Measurements from ENCODE around the gene RNF215.
"Not testable (repeated sequence)": the region's sequence is repeated elsewhere in the genome, so short reads cannot be mapped to it uniquely, and the experiment has no call there.

RNF215 gene

DNA sequence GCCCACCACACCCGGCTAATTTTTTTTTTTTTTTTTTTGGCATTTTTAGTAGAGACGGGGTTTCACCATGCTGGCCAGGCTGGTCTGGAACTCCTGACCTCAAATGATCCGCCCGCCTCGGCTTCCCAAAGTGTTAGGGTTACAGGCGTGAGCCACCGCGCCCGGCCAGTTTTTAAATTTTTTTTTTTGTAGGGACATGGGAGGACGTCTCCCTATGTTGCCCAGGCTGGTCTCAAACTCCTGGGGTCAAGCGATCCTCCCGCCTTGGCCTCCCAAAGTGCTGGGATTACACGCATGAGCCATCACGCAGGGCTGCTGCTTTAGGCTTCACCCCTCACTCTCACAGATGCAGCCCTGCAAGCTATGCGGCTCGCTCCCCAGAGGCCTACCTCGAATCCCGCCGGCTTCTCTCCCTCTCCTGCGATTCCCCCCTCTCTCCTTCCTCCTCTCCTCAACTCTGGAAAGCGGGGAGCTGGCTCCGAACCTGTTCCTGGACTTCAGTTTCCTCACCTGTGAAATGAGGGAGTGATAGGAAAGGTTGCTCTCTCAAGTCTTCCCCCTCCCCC is 29.5 kb downstream of the RNF215 start:
- no peak for DNase-seq

DNA sequence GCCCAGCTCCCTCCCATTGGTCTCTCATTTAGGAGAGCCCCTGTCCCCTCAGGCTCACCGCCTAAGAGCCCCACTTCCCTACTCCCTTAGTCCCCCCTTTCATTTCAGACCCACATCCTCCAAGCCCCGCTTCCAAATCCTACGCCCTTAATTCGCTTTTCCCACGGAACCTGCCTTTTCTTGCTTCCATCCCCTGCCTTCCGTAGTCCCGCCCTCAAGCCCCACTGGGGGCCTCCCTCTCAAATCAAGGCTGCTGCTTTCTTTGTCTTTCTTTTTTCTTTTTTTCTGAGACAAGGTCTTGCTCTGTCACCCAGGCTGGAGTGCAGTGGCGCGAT is 30.0 kb downstream of the RNF215 start:
- no peak for DNase-seq

DNA sequence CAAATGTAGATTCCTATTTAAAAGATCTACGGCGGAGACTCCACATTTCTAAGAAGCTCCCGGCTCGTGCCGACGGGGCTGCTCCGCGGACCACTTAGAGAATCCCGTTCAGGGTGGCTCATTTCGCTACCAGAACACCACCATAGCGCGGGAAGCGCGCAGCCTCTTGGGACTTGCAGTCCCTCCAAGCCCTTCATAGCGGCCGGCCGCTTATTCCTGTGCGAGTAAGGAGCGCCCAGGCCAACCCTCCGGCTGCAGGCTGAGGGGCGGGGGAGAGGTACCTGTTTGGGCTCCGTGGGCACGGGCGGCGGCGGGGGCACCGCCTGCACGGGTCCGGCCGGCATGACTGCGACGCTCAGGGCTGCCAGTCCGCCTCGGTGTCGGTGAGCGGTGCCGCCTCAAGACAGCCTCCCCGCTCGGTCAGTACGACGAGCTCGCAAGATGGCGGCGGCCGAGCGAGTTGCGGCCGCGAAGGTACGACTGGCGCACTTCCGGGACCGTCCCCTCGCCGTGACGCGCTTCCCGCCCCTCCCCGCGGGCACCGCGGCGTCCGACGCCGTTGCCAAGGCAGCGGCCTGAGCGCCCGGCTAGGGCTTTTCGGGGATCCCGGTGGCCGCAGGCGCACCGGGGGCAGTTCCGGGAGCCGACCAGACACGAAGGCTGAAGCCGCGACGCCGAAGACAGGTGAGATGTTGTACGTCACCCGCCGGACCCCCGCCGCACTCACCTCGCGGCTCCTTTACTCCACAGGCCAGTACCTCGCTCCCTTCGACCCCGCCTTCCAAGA is 30.6 kb downstream of the RNF215 start, which contains the start of the genes CCDC157 and SF3A1:
CCDC157 (plus strand) TSS at position 559 of the 787 bp plus-strand sequence. CDS start 8,994 bp downstream, outside the sequence.
SF3A1 (minus strand) TSS at position 446 of the 787 bp plus-strand sequence; CDS start at position 344, 102 bp downstream.
- peak; percentile 72 for DNase-seq

DNA sequence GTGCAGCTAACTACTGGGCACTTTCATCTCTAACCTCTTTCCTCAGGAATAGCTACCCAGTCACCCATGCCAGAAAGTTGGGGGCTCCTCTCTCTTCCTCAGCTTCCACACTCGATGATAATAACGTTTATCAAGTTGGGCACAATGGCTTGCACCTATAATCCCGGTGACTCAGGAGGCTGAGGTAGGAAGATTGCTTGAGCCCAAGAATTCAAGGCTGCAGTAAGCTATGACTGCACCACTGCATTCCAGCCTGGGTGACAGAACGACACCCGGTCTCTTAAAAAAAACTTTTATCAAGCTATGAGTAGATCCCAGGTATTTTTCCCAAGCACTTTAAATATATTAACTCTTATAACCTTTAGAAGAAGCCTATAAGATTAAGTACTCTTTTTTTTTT is 32.6 kb downstream of the RNF215 start:
- no peak for DNase-seq

DNA sequence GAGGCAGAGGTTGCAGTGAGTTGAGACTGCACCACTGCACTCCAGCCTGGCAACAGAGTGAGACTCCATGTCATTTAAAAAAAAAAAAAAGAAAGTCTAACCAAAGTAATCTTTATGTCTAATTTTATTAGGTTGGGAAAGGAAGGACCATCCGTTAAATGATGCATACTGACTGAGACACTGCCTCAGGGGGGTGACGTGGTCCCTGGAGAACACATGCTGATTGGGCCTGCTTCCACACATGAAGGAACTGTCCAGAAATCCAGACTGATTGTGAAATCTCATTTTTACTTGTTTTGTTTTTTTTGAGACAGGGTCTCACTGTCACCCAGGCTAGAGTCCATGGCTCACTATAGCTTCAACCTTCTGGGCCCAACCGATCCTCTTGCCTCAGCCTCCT is 36.0 kb downstream of the RNF215 start:
- DNase-seq, result no peak

DNA sequence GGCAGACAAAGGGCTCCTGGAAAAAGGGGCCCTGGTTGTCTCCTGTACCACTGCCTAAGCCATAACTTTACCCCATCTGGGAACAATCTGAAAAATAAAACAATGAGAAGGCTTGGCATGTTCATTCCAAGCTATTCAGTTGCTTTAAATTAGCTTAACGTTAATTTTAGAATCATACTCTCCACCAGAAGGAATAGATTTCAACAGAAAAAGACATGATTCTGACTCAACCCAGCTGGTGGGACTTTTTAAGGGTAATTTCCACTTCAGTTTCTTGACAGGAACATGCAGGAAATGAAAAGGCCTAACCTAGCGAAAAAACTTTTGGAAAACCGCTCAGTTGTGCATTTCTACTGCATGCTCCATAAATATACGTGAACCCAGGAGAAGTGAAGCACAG is 38.4 kb downstream of the RNF215 start:
- no peak for DNase-seq

DNA sequence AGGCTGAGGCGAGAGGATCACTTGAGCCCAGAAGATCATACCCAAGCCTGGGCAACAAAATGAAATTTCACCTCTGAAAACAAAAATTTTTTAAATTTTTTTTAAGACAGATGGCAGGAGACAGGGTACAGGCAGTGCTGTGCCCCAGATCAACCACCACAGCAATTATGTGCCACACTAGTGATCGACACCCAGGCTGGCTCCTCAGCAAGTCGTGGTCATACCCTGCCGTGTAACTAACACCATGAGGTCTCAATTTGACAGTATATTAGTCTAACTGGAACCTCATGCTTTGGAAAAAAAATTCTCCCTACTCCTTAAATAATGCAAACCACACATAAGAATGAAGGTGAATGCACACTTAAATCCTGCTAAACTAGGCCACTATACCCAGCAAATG is 38.8 kb downstream of the RNF215 start:
- DNase-seq, result no peak

DNA sequence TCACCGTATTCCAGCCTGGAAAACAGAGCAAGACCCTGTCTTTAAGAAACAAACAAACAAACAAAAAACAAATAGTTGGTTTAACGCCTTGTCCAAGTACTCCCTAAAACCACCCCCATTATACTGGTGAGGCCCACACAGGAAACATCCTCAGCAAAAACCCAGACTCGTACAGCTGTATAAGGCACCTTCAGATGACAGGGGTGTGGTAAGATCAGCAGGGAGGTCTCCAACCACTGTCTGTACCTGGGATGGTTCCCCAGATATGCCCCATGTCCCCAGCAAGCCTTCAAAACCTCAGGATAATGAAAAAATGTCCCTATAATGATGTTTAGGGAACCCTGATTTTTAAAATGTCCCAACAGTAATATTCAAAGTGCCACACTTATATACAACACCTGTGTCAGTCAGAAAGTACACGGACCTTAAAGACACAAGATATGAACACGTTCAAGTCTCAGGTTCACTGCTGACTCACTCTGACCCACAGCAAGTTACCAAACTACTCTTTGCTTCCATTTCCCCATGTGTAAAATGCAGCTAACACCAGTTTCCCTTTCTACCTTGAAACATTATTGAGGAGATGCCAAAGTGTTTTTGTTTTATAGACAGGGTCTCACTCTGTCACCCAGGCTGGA is 39.8 kb downstream of the RNF215 start:
- DNase-seq, result no peak

DNA sequence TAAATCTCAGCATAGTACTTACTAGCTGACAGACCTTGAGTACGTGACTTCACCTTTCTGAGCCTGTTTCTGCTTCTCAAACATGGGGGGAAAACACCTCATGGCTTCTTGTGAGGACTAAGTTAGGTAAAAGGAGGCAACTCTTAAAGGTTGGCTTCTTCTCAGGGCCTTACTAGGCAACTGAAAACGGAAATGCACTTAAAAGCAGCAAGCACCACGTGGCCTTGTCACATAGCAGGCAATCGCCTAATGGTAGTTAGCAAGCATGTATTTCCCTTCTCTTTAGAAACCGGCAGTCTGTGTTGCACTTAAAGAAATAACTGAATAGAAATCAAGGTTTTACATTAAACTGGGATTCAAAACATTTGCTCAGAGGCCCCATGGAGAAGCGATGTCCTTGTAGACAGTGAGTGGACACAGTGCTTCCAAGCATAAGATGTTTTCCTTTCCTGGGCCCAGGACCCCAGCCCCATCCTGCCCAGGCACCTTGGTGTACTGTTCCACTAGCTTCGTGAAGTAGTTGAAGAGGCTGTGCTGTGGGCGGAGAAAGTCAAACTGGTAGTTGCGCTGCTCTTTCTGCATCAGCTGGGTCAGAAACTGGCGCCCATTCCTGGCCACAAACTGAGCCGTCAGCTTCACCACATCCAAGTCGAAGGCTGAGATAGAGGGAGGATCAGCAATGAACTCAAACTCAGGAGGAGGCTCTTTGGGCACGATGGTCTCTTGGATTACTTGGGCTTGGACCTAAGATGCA is 42.6 kb downstream of the RNF215 start:
- DNase-seq, result no peak

DNA sequence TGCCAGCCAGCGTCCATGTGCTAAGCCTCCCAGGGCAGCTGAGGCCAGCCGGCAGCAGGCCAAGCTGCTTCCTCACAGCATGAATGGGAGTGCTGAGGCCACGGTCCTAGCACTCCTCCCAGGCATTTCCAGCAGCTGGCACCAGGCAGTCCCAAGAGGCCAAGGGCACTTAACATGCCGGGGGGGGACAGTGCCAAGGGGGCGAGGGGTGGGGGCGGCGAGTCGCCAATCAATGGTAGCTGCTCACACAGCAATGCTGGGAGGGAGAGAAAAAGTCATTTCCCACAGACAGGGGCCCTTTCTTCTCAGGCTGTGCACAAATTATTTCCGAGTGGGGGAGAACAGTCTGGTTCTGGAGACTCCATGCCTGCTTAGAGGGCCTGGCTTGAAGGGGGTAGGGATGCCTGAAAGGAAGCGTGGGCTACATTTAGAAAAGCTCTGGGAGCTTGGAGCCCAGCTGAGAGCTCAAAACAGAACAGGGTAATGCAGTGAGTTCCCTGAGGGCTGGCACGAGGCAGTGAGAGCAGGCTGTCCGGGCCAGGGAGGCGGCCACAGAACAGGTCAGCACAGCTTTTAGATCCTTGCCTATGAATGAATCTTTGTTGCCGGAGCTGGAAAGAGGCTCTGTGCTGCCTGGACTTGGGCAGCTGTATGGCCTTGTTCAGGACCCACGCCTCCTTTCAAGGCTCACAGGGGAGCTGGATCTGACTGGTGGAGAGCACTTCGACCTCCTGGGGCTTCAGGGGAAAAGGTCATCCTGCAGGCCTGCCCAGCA is 46.1 kb downstream of the RNF215 start:
- no peak for DNase-seq

DNA sequence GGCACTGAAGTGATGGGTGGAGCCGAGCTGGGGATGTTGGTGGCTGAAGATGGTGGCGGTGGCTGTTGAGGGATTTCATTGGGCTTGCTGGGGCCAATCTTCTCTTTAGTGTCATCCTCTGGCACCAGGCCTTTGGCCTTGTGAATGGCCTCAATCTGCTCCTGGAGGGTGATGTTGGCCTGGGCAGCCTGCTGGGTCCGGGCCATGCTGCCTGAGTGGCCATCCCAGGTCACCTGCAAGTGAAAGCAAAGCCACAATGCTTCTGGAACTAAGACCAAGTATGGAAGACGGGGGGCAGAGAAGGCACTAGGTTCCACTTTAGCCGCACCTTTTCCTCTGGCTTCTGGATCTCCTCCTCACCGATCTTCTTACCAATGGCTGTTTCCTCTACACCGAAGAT is 48.4 kb downstream of the RNF215 start:
- no peak for DNase-seq

DNA sequence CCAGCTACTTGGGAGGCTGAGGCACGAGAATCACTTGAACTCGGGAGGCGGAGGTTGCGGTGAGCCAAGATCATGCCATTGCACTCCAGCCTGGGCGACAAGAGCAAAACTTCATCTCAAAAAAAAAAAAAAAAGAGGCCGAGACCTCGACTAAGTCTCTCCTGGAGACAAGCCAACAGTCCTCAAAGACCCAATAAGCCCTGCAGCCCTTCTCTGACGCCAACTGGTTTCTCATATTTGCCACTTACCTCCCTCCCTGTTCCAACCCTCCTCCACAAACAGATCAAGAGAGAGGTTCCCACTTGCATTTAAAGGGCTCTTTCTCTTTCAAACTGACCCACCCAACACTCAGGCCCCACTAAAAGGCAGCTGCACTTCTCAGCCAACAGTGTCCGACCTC is 48.9 kb downstream of the RNF215 start:
- DNase-seq, result not testable (repeated sequence)

DNA sequence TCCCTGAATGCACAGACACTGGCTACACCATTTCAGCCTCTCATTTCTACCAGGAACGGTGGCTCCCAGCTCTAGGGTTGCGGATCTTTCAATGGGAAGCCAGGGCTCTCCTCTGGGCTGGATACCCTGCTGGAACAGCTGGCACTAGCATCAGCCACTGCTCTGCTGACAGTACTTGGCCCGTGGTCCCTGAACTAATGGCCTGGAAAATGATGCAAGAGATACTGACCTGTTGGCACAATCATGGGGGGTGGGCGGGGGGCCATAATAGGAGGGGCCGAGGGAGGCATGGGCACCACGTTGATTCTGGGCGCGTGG is 49.8 kb downstream of the RNF215 start:
- no peak for DNase-seq

DNA sequence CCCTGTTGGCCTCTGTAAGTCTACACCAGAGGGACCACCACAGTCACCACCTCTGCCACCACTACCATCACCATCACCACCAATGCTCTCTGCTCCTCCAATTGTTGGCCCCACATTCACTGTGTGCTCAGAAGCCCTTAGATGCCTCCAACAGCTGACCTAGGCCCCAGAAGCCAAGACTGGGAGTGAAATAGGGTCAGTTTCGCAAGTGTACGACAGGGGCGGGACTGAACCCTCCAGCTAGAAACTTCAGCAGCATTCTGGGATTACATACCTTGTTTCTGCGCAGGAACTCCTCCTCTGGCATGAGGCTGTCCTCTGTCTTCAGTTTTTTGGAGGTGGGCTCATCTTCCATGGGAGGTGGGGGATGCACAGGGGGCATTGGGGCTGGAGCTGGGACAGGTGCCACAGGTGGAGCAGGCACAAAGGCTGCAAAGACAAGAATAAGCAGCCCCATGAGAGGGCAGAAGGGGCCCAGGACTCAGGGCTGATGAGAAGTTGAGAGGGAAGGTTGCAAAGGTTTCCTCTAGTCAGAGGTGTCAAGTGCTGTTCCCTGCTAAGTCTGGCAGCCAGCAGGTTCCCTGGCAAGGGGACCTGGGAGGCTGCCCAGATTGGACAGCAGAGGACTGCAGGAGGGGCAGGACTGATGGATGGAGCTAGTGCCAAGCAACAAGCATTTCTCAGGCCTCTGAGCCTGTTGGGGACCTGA is 50.3 kb downstream of the RNF215 start:
- no peak for DNase-seq

DNA sequence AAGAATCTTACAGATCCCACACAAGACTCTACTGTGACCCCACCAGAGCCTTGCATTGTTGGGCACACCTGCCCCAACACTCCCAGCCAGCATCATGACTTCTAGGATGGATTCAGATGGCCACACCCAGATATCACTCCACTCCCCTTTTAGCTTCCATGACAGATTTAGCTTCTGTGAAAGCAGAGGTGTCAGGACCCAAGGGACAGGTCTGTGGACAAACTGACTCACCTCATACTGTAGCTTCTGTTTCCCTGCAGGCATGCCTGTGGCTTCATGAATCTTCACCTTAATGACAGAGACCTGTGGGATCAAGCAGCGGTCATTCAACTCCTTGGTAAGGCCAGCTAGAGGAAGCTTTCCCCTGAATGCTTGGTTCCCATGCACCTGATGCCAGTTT is 52.0 kb downstream of the RNF215 start:
- no peak for DNase-seq

DNA sequence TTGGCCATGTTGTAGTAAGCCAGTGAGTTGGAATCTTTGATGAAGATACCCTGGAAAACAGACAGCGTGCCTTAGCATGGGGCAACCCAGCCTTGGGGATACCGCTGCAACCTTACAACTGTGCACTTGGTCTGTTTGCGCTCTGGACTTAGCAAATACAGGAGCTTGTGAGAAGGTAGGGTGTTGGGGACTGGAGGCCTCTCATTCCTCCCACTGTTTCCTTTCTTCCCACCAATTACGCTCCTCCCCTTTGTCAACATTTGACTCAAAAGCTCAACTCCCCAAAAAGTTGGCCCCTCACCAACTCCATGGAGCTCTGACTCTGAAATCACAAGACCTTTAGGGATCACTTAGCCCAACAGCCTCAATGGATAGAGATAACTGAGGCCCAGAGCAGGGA is 52.6 kb downstream of the RNF215 start:
- no peak for DNase-seq

DNA sequence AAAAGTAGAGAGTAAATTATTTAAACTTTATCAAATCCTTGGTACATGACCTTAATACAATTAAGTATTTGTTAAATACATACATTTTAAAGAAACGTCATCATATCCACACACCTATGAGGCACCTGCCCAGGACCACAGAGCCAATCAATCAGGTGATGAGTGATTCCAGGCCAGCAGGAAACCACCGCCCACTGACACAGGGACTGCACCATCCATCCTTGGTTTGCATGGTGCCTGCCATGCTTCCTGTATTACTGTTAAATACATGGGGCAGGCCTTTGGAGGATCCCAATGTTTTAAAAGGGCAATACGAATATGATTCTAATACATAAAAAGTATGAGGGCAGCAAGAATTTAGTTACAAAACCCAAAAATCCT is 53.5 kb downstream of the RNF215 start:
- no peak for DNase-seq

DNA sequence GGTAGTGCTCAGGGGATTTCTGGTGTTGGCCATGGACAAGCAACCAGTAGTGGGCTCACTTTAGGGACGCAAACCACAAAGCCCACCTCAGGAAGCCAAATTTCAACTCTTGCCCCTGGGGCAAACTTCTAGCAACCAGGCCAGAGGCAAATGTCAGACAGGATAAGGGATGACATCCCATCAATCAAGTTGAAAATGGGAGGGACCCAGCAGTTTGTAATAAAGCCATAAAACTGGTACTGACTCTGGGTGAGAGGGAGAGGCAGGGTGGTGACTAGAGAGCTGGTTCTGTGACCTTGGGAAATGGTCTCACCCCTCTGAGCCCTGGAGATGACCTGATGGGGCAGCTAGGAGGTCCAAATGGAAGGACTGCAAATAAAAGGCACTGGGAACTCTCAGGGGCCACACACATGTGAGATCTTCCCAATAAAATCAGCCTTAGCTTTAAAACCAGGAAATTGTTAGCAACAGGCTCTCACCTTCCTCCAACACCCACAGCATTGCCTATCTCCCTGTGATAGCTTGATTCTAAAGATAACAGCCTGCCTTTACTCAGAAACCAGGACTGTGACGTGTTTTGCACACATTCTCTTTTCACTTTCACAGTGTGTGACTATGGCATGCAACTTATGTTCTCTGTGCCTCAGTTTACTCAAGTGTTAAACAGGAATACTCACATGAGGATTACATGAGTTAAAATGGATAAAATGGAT is 54.1 kb downstream of the RNF215 start:
- no peak for DNase-seq

DNA sequence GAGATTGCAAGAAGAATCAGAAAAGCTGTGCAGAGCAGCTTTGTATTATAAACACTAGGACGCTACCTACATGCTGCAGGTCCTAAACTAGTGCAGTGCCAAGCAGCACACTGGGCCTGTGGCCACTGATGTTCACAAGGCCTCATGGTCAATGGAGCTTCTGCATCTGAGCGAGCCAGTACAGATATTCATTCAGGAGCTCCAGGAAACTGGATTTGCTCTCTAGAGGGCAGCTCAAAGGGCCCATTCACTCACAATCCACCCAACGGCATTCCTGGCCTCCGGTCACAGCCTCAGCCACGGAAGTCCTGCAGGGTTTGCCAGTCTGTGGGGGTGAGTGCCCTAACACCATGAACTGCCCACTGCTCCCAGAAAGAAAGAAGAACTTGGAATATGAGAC is 54.7 kb downstream of the RNF215 start:
- no peak for DNase-seq
